Lower leg skin (tissue), 4 donors: ENCODE measurements around the gene MAGEE2. TPM values are rescaled to one million over a fixed set of nuclear protein-coding genes. Genes with fewer than 3 reads are reported as not detected.
"Not testable (repeated sequence)": the region's sequence is repeated elsewhere in the genome, so short reads cannot be mapped to it uniquely, and the experiment has no call there.

Experiments used
- DNase-seq, 2 donors: peaks; one replicate each; pipeline ENCODE4 v3.0.0-alpha.2; 2019; ENCODE audit warnings: low spot score in 2 of 2
- H3K4me3 ChIP-seq: fragments of 200-600 bp; sonication (generic); 2 replicates; pipeline ENCODE4 v1.5.1; 2017; ENCODE audit warnings: mild to moderate bottlenecking, low read depth; ENCODE audit not compliant: poor library complexity, severe bottlenecking
- POLR2A ChIP-seq, 2 donors: fragments of 450-650 bp; IDR thresholded peaks; one replicate each; pipeline ENCODE4 v1.6.1; 2016 to 2017; ENCODE audit warnings: antibody characterized with exemption in 2 of 2, mild to moderate bottlenecking in 1 of 2, moderate library complexity in 1 of 2
- WGBS, 2 donors: methylation state at CpG; one replicate each; pipeline ENCODE4 v1.1.5; 2018; 5-methylcytosine and 5-hydroxymethylcytosine counted together
- intact Hi-C: fragments of 100-400 bp; cut with DNase I; formaldehyde crosslinking; loops from one replicate; pipeline ENCODE4 v1.15.0; 2023; ENCODE audit warnings: low total_unique reads
- total RNA-seq, 4 donors: library from RNA; depleted of rRNA; stranded (reverse); fragments of >200 nt; gene quantifications; one replicate each; pipeline ENCODE4 v1.1.0, GENCODE V29; 2016
- TF ChIP-seq, protein P1 (sequence below), 3 donors: fragments of 450-650 bp; IDR thresholded peaks; one replicate each; pipeline ENCODE4 v1.5.1; 2016; ENCODE audit warnings: antibody characterized with exemption in 3 of 3, mild to moderate bottlenecking in 3 of 3, moderate library complexity in 2 of 3

MAGEE2 gene
- 1 to 10 TPM in 1 of 4 donors, under 1 TPM in 1, not detected in 2; 0.19 to 1.9 TPM for total RNA-seq

- DNase-seq, result no peak
- intact Hi-C loops, result no loop called here
- WGBS, 2 donors, result 12 to 59% methylated on average over 10 to 36 of the region's 36 CpGs
- no peak within 1 kb of the TSS for H3K4me3 ChIP-seq
- TF ChIP-seq, protein P1, sequence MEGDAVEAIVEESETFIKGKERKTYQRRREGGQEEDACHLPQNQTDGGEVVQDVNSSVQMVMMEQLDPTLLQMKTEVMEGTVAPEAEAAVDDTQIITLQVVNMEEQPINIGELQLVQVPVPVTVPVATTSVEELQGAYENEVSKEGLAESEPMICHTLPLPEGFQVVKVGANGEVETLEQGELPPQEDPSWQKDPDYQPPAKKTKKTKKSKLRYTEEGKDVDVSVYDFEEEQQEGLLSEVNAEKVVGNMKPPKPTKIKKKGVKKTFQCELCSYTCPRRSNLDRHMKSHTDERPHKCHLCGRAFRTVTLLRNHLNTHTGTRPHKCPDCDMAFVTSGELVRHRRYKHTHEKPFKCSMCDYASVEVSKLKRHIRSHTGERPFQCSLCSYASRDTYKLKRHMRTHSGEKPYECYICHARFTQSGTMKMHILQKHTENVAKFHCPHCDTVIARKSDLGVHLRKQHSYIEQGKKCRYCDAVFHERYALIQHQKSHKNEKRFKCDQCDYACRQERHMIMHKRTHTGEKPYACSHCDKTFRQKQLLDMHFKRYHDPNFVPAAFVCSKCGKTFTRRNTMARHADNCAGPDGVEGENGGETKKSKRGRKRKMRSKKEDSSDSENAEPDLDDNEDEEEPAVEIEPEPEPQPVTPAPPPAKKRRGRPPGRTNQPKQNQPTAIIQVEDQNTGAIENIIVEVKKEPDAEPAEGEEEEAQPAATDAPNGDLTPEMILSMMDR (IDR thresholded peaks at IDR 0.05), result no peak
- TF ChIP-seq POLR2A (IDR thresholded peaks at IDR 0.05), result no peak
Measured at GRCh38 chrX:75784680-75785491, at the start of gene MAGEE2. Gene MAGEE2 (minus strand): TSS chrX:75785254. CDS start chrX:75785051, 203 bp downstream.

- WGBS, 2 donors, result 41 to 54% methylated on average over 5 of the region's 5 CpGs
Measured at GRCh38 chrX:75786290-75786689, 1.2 kb upstream of the MAGEE2 start.

GRCh38 chrX:75781611-75782010, 3.4 kb downstream of the MAGEE2 start:
- no peak for DNase-seq
- intact Hi-C loops, result no loop called here
- no peak for TF ChIP-seq POLR2A (IDR thresholded peaks at IDR 0.05)
- TF ChIP-seq, protein P1 (IDR thresholded peaks at IDR 0.05), result no peak
- no peak overlapping the region for H3K4me3 ChIP-seq
- 11 to 43% methylated on average over 15 of the region's 15 CpGs for WGBS, 2 donors

More at GRCh38 chrX:75786290-75786689, 1.2 kb upstream of the MAGEE2 start:
- DNase-seq, result no peak
- intact Hi-C loops, result no loop called here
- no peak for TF ChIP-seq POLR2A (IDR thresholded peaks at IDR 0.05)
- TF ChIP-seq, protein P1 (IDR thresholded peaks at IDR 0.05), result no peak
- no peak overlapping the region for H3K4me3 ChIP-seq

DNA sequence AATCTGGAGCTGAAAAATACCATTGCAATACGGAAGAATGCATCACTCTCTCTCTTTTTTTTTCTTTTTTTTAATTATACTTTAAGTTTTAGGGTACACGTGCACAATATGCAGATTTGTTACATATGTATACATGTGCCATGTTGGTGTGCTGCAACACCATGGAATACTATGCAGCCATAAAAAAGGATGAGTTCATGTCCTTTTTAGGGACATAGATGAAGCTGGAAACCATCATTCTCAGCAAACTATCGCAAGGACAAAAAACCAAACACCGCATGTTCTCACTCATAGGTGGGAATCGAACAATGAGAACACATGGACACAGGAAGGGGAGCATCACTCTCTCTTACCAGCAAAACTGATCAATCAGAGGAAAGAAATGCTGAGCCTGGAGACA, 17.0 kb downstream of the MAGEE2 start:
- 80 to 91% methylated on average over 5 of the region's 5 CpGs for WGBS, 2 donors
- intact Hi-C loops, H3K4me3 ChIP-seq, DNase-seq: not testable (repeated sequence)

GRCh38 chrX:75748431-75748830, 36.6 kb downstream of the MAGEE2 start:
- 85 to 92% methylated on average over 2 of the region's 2 CpGs for WGBS, 2 donors
- H3K4me3 ChIP-seq, result no peak overlapping the region
- intact Hi-C loops, result no loop called here
- TF ChIP-seq POLR2A (IDR thresholded peaks at IDR 0.05), result no peak
- TF ChIP-seq, protein P1 (IDR thresholded peaks at IDR 0.05), result no peak
- DNase-seq, result no peak

- TF ChIP-seq, protein P1 (IDR thresholded peaks at IDR 0.05), result no peak
- TF ChIP-seq POLR2A (IDR thresholded peaks at IDR 0.05), result no peak
- no peak for DNase-seq
- intact Hi-C loops, result no loop called here
- H3K4me3 ChIP-seq, result no peak overlapping the region
- 8 to 53% methylated on average over 3 to 54 of the region's 54 CpGs for WGBS, 2 donors
Measured at GRCh38 chrX:75746891-75747639, 38.0 kb downstream of the MAGEE2 start.
